ENCODE data around the gene PHF2. TPM values are rescaled to one million over a fixed set of nuclear protein-coding genes. Genes with fewer than 3 reads are reported as not detected.

Gene PHF2
- total and polyA plus RNA-seq, 9 of the 15 experiments (the other 6 are each of a cell fraction or from before 2014, with no cell fraction given): 0.37 to 14.4 (median 8.1) TPM

- no peak for TF ChIP-seq FOXP4 (CRISPR knock-in tag; IDR thresholded peaks at IDR 0.05; ENCODE audit: borderline replicate concordance)
- no peak for TF ChIP-seq RERE (CRISPR knock-in tag; IDR thresholded peaks at IDR 0.05; ENCODE audit: borderline replicate concordance)
- no peak for TF ChIP-seq MAFF (IDR thresholded peaks at IDR 0.05; ENCODE audit: low read length)
- no peak for TF ChIP-seq AFF4 (CRISPR knock-in tag; IDR thresholded peaks at IDR 0.05)
- TF ChIP-seq ZBED1 (IDR thresholded peaks at IDR 0.05): no peak
- TF ChIP-seq ZZZ3 (IDR thresholded peaks at IDR 0.05): no peak
- no peak for TF ChIP-seq SETDB1 (IDR thresholded peaks at IDR 0.05; ENCODE audit: low read length)
- no peak for TF ChIP-seq XRCC4 (IDR thresholded peaks at IDR 0.05; ENCODE audit: extremely low read depth, insufficient read depth, insufficient read length)
- TF ChIP-seq ZHX1 (conservative IDR thresholded peaks at IDR 0.05; ENCODE audit: low read length): no peak
- no peak for TF ChIP-seq ZNF408 (CRISPR knock-in tag; IDR thresholded peaks at IDR 0.05; ENCODE audit: low read depth)
Observed at GRCh38 chr9:93532141-93532540, 44.2 kb upstream of the PHF2 start (continued).
